CMK (cell line): ENCODE measurements around the gene TTC19.

Experiments
- DNase-seq: peaks from one replicate; pipeline ENCODE4 v3.0.0-alpha.2; 2010; ENCODE audit warnings: low read depth

The TTC19 gene

DNA sequence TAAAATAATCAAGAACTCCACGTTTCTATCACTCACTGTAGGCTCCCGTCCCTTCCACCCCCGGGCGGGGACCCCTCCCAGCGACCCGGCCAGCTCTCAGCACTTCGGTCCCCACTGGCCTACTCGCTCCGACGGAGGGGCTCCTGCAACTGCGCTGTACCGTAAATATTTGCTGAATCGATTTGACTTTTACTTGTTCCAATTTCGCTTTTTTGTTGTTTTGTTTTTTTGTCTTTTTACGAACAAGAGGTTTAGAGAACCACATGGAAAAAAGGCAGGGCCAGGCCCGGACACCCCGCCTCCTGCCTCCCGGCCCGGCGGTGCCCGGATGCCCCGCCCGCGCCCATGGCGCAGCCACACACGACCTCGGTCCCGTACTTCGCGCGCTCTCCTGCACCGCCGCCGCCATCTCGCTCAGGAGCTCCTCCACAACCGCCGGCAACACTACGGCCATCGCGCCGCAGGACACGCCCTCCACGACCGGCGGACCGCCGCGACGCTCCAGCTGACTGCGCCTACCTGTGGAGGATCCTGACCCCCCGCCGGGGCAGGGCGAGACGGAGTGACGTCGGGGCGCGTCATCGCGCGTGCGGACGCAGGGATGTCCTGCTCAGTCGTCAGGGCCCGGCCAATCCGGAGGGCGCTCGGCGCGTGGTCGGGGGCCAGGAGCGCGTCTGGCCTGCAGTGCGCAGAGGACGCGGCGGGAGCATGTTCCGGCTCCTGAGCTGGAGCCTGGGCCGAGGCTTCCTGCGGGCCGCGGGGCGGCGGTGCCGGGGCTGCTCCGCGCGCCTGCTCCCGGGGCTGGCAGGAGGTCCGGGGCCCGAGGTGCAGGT, at the start of gene TTC19, which contains the start of gene ZSWIM7:
Gene TTC19, plus strand, starts transcription at position 684 of the 833 bp plus-strand sequence. Its CDS starts 25 bp downstream, at position 709.
Gene ZSWIM7, minus strand, starts transcription at position 564 of the 833 bp plus-strand sequence. Its CDS starts 110 bp downstream, at position 454.
- DNase-seq = peak; percentile 88

DNA sequence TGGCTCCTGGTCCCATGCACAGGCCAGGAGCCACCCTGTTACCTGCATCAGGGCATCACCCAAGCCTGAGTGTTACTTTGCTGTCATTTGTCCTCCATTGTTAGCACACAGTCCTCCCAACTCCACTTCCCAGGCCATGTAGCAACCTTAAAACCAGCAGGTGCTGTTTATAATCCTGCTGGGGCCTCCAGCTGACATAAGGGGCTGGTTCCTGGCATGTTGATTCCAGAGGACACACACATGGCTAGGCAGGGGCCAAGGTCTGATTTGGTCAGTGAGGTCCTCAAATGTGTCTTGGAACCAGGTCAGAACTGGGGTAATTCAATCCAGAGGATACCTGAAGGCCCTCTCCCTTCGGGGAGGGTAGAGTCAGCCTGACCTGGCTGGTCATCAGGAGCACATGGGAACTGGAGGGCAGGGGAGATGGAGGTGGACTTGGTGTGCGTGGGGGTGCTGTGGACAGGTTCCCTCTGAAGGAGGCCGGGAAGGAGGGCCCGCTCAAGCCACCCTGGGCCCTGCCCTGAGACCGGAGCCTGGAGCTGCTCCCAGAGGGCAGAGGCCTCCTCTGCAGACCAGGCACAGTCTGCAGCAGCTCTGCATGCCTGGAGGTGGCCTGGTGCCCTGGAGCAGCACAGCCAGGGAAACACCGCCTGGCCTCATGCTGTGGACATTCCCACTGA, 48.1 kb upstream of the TTC19 start:
- no peak for DNase-seq

DNA sequence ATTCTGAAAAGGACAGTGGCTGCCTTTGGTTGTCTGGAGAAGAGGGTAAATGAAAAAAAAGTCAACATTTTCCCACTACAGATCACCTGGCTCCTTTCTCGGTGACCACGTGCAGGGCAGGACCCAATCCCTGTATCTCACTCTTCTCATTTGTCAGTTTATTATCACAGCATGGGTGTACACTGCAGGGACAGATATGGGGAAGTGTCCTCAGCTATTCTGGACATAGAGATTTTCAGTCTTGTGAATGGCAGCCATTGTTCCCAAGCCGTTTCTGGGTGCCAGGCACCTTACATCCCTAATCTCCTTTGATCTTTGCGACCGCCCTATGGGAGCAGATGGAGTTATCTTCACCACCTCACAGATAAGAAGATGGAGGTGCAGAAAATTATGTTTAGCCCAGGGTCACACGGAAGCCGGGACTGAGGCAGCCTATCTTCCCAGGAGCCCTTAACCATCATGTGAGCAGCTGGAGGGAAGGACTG, 47.5 kb upstream of the TTC19 start:
- no peak for DNase-seq

GRCh38 chr17:15952916-15953790, 46.5 kb upstream of the TTC19 start:
- no peak for DNase-seq

DNA sequence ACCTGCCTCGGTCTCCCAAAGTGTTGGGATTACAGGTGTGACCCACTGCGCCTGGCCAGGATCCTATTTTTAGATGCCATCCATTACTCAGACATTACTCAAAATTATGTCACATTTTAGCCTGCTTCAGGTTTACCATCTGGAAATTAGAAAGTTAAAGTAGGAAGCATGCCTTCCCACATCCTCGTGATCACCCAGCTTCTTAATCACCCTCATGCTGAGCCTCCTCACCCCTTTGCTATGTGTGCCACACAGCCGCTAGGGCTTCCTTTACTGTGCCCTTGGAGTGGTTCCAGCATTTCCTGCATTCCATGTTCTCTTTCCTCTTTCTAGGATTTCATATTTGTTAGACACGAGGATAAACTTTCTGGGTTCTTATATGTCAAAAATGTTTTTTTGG, 45.4 kb upstream of the TTC19 start:
- no peak for DNase-seq

DNA sequence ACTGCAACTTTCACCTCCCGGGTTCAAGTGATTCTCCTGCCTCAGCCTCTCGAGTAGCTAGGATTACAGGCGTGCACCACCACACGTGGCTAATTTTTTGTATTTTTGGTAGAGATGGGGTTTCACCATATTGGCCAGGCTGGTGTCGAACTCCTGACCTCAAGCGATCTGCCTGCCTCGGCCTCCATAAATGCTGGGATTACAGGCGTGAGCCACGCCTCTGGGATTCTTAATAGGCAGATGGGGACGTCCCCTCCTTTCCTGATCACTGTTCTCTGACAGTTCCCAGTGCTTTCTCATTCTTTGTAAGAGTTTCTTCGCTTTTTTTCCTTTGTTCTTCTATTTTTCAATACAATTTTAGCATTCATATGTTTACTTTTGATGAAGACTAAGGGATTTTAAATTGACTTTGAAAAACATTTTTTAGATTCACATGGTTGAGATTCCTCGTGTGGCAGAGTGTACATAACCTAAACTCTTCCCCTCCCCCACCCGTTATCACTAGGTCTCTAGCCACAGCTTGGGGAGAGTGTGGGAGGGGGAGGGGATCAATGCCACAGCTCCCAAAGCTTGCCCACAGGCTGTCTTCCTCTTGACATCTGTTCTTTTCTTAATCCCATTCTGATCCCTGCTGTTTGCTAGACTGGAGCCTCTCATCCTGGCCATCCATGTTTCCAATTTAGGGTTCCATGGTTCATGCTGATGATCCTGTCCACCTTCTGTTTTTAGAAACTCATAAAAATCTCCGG, 43.7 kb upstream of the TTC19 start:
- DNase-seq = peak; percentile 93

GRCh38 chr17:15957206-15957605, 42.4 kb upstream of the TTC19 start:
- DNase-seq = peak; percentile 72

DNA sequence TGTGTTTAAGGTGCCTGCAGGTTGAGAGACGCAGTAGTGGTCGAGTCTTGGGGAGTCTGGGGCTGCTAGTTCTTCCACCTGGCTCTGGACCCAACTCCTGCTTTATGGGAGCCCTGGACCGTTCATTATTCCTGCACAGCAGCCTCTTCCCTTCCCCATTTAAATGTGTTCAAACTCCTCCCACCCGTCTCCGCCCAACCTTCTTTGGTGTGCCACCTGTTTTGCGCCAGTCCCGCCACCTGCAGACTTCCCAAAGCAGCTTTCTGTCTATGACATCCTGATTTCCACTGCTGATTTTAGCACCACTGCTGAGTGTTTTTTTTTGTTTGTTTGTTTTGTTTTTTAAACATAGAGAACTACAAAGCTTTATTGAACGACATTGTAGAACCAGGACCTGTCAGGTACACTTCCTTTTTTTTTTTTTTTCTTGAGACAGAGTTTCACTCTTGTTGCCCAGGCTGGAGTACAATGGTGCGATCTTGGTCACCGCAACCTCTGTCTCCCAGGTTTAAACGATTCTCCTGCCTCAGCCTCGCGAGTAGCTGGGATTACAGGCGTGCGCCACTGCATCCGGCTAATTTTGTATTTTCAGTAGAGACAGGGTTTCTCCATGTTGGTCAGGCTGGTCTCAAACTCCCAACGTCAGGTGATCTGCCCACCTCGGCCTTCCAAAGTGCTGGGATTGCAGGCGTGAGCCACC, 41.9 kb upstream of the TTC19 start:
- no peak for DNase-seq

GRCh38 chr17:15958484-15958854, 41.2 kb upstream of the TTC19 start:
- no peak for DNase-seq

DNA sequence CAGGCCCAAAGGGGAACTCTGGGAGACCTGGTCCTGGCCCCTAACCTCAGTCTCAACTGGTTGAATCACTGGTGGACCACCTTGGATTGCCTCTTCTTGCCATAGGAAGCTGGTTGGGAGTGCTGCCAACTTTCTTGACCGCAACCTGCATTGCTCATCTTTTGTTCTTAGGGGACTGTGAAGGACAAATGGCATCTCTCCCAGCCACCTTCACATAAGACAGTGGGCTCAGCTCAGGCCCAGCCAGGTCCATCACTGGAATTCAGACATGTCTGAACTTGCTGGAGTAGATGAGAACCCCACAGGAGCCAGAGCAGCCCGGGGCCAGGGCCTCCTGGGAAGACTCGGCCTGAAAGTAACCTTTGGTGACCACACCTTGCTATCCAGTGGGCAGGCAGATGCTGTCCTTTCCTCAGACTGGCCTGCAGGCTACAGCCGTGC, 35.9 kb upstream of the TTC19 start:
- DNase-seq = no peak

- DNase-seq = no peak
Observed at GRCh38 chr17:15965528-15965927, 34.1 kb upstream of the TTC19 start.

DNA sequence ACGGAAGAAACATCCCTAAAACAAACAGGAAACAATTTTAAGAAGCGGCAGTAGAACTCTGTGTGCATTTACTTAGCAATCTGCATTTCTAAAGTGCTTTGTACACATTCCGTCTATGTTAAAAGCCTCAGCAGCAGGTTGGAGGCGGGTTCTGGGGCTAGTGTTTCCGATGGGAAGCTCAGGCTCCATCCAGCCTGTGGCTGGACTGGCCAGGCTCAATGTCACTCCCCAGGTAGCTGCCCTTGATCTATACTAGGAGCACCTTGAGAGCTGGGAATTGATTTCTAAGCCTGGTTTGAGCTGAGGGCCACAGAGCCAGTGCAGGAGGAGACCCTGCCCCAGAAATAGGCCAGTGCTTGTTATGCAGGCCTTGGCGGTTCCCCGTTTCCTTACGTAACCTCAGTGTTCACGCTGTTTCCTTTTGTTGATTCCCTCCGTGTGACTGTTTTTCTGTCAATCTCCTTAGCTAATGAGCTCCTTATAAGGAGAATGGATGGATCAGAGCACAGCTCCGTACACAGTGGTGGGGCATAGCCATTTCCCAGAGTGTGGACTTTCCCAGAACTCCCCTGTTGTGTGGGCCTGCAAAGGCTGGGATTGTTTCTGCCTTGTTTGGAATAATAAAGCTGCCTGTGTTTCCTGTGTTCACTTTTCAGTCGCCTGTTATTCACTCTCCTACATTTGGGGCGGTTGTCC, 33.3 kb upstream of the TTC19 start:
- no peak for DNase-seq

GRCh38 chr17:15966879-15967248, 32.8 kb upstream of the TTC19 start:
- DNase-seq = peak; percentile 72

GRCh38 chr17:15967706-15968399, 31.8 kb upstream of the TTC19 start:
- no peak for DNase-seq

- DNase-seq = no peak
Observed at GRCh38 chr17:15969463-15969862, 30.2 kb upstream of the TTC19 start.

- DNase-seq = no peak
Observed at GRCh38 chr17:15970500-15970899, 29.1 kb upstream of the TTC19 start.

DNA sequence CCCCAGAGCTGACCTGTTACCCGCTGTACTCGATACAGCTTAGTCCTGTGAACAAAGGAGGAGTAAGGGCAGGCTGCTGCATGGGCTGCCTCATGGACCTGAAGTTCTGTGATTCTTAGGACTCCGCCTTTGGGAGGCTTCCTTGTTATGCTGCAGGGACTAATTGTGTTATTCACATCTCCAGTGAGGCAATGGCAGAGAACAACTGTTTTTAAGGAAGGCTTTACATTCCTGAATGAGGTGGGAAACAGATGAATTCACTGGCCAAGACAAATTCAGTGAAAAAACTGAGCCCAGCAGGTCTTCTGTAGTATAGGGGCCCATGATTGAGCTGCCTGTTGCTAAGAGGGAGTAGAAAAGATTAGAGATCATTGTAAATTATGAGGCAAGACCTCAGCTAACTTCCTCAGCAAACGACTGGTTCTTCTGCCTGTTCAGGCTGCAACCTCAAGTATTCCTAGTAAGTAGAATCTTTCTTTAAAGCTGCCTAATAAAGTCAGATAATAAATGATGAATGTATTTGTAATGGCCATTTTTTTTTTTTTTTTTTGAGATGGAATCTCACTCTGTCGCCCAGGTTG, 28.4 kb upstream of the TTC19 start:
- DNase-seq = no peak

- no peak for DNase-seq
Observed at GRCh38 chr17:15971882-15972281, 27.7 kb upstream of the TTC19 start.

DNA sequence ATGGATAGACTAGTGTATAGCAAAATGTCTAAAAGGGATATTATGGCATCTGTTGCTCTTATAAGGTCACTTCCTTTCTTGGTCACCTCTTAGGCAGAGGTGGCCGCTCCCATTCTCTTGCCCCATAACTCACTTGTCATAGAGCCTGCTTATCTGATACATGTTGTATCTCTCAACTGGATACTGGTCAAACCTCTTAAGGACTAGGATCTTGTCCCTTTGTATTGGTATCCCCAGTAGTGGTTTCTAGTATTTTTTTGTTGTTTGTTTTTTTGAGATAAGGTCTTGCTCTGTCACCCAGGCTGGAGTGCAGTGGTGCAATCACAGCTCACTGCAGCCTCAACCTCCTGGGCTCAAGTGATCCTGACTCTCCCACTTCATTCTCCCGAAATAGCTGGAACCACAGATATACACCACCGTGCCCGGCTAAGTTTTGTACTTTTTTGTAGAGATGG, 27.1 kb upstream of the TTC19 start:
- DNase-seq = no peak
